GM12892 (cell line): ENCODE data around the gene NRXN3.
"Not testable (repeated sequence)": the region's sequence is repeated elsewhere in the genome, so short reads cannot be mapped to it uniquely, and the experiment has no call there.

Source experiments
- DNase-seq: peaks from one replicate; pipeline ENCODE4 v3.0.0; 2011; ENCODE audit not compliant: insufficient read length
- FAIRE-seq: peaks from 2 replicates; lab custom pipeline; 2011; peaks lifted over from hg19 to GRCh38; lab: Jason Lieb, UNC
- POLR2A ChIP-seq: IDR thresholded peaks from 2 replicates; pipeline ENCODE4 v1.6.1; 2011; ENCODE audit warnings: low read depth, low read length, control low read depth
- POLR2AphosphoS5 ChIP-seq: IDR thresholded peaks from 2 replicates; pipeline ENCODE4 v1.6.1; 2011; ENCODE audit warnings: low read depth, low read length, control low read depth
- TAF1 ChIP-seq: IDR thresholded peaks from 2 replicates; pipeline ENCODE4 v1.6.1; 2011; ENCODE audit warnings: low read depth, mild to moderate bottlenecking, control low read depth, low read length, borderline replicate concordance

The NRXN3 gene

DNA sequence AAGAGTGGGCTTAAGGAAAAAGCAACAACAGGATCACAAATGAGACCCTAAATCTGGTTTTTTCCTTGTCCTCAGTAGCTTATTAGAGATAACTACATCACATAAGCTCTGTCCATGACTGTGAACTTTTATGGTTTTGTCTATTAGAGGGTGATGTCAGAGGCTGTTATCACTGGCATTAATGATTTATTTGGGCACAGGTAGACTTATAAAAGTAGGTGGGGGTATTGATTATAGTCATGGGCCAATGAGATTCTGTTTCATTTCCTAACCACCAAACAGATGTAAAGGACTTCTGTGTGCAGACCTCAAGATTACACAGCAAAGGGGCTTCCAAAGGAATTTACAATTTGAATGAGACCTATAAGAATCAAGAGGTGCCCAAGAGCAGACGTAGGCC lies 316.4 kb downstream of the NRXN3 start:
- no peak for DNase-seq
- no peak for FAIRE-seq
- TF ChIP-seq TAF1: no peak
- no peak for TF ChIP-seq POLR2A
- TF ChIP-seq POLR2AphosphoS5: no peak

GRCh38 chr14:78487573-78487972 lies 317.4 kb downstream of the NRXN3 start:
- not testable (repeated sequence) for FAIRE-seq, DNase-seq

DNA sequence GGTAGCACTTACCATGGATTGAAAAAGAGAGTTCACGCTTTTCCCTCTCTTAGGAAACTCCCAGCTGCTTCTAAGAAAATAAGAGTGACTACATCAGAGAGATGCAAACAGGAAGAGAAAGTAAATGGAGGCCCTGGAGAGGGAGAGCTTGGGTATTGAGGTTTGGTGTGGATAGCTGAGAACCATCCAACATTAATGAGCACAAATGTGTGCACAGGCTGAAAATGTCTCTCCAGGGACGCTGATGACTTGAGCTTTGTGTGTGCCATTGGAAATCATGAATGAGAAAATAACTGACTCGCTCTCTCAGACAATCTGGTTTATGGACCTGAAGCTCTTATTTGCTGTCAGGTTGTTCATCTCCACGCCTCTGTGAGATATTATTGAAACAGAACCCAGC lies 318.8 kb downstream of the NRXN3 start:
- no peak for FAIRE-seq
- TF ChIP-seq POLR2A (no peak), POLR2AphosphoS5 (no peak), TAF1 (no peak)

DNA sequence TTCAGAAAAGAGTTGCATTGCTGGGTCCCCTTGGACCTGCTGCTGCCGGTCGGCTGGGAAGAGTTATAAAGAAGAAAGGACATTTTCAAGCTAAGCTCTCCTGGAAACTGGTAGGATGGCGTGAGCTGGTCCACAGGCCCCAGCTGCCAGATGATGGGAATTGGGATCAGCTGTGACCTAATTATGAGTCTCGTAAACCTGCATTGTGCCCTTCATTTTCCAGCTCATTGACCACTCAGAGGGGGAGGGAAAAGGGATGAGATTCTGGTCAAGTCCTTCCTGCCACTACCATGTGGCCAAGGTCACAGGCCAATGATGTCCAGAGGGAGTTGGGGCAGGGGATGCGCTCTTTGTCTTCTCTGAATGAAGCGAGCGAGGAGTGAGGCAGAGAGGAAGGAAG lies 320.9 kb downstream of the NRXN3 start:
- DNase-seq: no peak
- no peak for TF ChIP-seq POLR2A
- TF ChIP-seq POLR2AphosphoS5: no peak
- TF ChIP-seq TAF1: no peak
- FAIRE-seq: no peak

More for the DNA sequence above, 318.8 kb downstream of the NRXN3 start:
- DNase-seq: no peak

DNA sequence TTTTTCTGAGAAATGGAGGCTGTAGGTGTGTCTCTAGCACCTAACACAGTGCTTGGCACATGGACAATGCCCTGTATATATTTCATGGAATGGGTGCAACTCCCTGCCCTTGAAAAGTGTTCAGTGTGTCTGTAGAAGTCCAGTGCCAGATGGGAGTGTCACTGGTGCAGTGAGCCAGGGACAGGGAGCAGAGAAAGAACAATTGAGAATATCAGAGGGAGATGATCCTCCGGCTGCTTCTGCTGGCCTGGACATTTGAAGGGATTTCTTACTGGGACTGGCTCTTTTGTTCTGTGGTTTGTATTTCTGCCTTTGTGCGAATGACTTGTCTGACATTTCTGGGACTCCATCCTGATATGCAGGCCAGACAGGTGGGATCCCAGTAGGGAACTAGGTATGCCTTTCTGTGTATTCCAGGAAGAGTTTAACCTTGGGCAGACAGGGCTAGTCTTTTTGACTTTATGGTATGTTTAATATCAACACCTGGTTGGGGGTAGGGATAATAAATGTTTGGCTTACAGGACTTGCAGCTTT lies 328.0 kb downstream of the NRXN3 start:
- TF ChIP-seq POLR2A (no peak), TAF1 (no peak), POLR2AphosphoS5 (no peak)
- FAIRE-seq: no peak
- no peak for DNase-seq

- no peak for TF ChIP-seq TAF1
- TF ChIP-seq POLR2A: no peak
- TF ChIP-seq POLR2AphosphoS5: no peak
- FAIRE-seq (no peak), DNase-seq (no peak)
These were observed 331.7 kb downstream of the NRXN3 start for GRCh38 chr14:78501909-78502308.

- DNase-seq (no peak), FAIRE-seq (no peak)
- TF ChIP-seq POLR2AphosphoS5 (no peak), POLR2A (no peak), TAF1 (no peak)
These were observed 337.9 kb downstream of the NRXN3 start for GRCh38 chr14:78508023-78508422.

DNA sequence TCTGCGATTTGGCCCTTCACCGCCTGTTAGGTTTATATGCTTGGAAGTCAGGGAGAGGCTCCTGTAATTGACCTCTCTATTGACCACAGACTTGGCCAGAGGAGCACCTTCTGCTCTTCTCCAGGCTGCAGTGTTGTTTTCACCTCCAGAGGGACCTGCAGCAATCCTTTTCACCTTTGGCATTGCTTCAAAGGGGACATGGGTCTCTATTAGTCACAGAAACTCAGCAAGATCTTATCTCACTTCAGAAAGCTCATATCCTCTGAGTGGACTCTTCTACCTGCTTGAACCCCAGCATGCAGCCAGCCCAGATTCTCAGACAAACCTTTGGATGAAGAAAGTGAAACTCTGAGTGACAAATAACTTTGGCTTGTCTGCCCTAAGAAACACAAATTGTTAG lies 339.3 kb downstream of the NRXN3 start:
- FAIRE-seq (no peak), DNase-seq (no peak)
- TF ChIP-seq TAF1 (no peak), POLR2A (no peak), POLR2AphosphoS5 (no peak)

- DNase-seq (no peak), FAIRE-seq (no peak)
- TF ChIP-seq POLR2AphosphoS5: no peak
- no peak for TF ChIP-seq POLR2A
- no peak for TF ChIP-seq TAF1
These were observed 341.8 kb downstream of the NRXN3 start for GRCh38 chr14:78512021-78512420.

GRCh38 chr14:78519863-78520262 lies 349.7 kb downstream of the NRXN3 start:
- TF ChIP-seq POLR2A: no peak
- TF ChIP-seq TAF1: no peak
- no peak for TF ChIP-seq POLR2AphosphoS5
- DNase-seq (no peak), FAIRE-seq (no peak)

DNA sequence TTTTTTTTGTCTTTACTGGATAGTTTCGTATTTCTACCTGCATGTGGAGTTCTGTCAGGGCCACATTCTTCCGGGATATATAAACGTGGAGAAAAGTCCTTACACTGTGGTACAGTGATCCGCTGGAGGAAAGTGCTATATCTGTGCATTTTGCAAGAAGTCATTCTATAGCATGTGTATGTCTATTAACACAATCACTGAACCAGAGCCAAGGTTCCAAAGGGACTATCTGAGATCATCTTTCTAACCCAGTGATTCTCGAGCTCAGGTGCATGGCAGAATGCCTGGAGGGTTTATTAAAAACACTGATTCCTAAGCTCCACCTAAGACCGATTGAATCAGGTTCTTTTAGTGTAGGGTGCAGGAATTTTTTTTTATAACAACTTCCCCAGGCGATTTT lies 354.0 kb downstream of the NRXN3 start:
- DNase-seq (no peak), FAIRE-seq (no peak)
- no peak for TF ChIP-seq POLR2A
- no peak for TF ChIP-seq TAF1
- TF ChIP-seq POLR2AphosphoS5: no peak

- FAIRE-seq: no peak
- TF ChIP-seq POLR2A (no peak), POLR2AphosphoS5 (no peak), TAF1 (no peak)
- DNase-seq: no peak
These were observed 354.6 kb downstream of the NRXN3 start for GRCh38 chr14:78524766-78525165.
